Naive thymus-derived CD4-positive, alpha-beta T cell (primary cell): Measurements from ENCODE around the gene COX15. TPM values are rescaled to one million over a fixed set of nuclear protein-coding genes. Genes with fewer than 3 reads are reported as not detected.
"Not testable (repeated sequence)": the region's sequence is repeated elsewhere in the genome, so short reads cannot be mapped to it uniquely, and the experiment has no call there.

Experiments used
- ATAC-seq: fragments of 150-1000 bp; cut with Tn5 transposase; 2 replicates; pipeline ENCODE4 v1.10.0; 2021; ENCODE audit warnings: mild to moderate bottlenecking, moderate library complexity
- CTCF ChIA-PET: fragments of 350-600 bp; sonication (Branson Sonifier 250); formaldehyde crosslinking; loops from one replicate; lab custom pipeline; 2021; ENCODE audit warnings: antibody characterized with exemption; lab: Charles Lee
- POLR2A ChIA-PET: fragments of 350-600 bp; sonication (Branson Sonifier 250); formaldehyde crosslinking; loops from one replicate; lab custom pipeline; 2021; ENCODE audit warnings: antibody characterized with exemption, inconsistent platforms; lab: Charles Lee
- DNase-seq, 9 donors: peaks; one replicate each; pipeline versions ENCODE4 v3.0.0 to v3.0.0-alpha.2; 2020 to 2022; ENCODE audit warnings: mixed read lengths in 1 of 9
- H3K27ac ChIP-seq: one replicate; pipeline ENCODE4 v1.7.0; 2013; ENCODE audit warnings: mild to moderate bottlenecking, low read depth, low read length, moderate library complexity
- H3K27me3 ChIP-seq, 2 donors: one replicate each; pipeline ENCODE4 v1.7.0; 2013; ENCODE audit warnings: low read length in 2 of 2, mild to moderate bottlenecking in 2 of 2, moderate library complexity in 2 of 2; ENCODE audit not compliant: control insufficient read depth in 2 of 2, insufficient read depth in 2 of 2
- H3K36me3 ChIP-seq, 3 experiments: 1 replicate in 2 of 3; 2 replicates in 1 of 3; pipeline ENCODE4 v1.7.0; 2013; ENCODE audit warnings: low read length in 3 of 3, mild to moderate bottlenecking in 3 of 3, moderate library complexity in 1 of 3; ENCODE audit not compliant: insufficient read depth in 3 of 3, control insufficient read depth in 2 of 3
- H3K4me1 ChIP-seq, 2 donors: one replicate each; pipeline ENCODE4 v1.7.0; 2013; ENCODE audit warnings: low read length in 2 of 2, mild to moderate bottlenecking in 2 of 2, moderate library complexity in 1 of 2; ENCODE audit not compliant: control insufficient read depth in 2 of 2, insufficient read depth in 2 of 2
- H3K4me3 ChIP-seq: 2 replicates; pipeline ENCODE4 v1.7.0; 2013; ENCODE audit warnings: mild to moderate bottlenecking, low read length
- H3K9me3 ChIP-seq, 3 experiments: 1 replicate in 2 of 3; 2 replicates in 1 of 3; pipeline ENCODE4 v1.7.0; 2013; ENCODE audit warnings: low read length in 3 of 3; ENCODE audit not compliant: control insufficient read depth in 2 of 3
- H3K27ac Mint-ChIP-seq, 9 donors: one replicate each; pipeline ENCODE4 v1.8.0; 2020 to 2022; ENCODE audit warnings: mixed read lengths in 9 of 9, mild to moderate bottlenecking in 8 of 9, moderate library complexity in 5 of 9, inconsistent platforms in 2 of 9
- H3K27me3 Mint-ChIP-seq, 5 donors: one replicate each; pipeline ENCODE4 v1.8.0; 2021 to 2022; ENCODE audit warnings: mixed read lengths in 5 of 5, mild to moderate bottlenecking in 1 of 5
- H3K36me3 Mint-ChIP-seq, 5 donors: one replicate each; pipeline ENCODE4 v1.8.0; 2020 to 2022; ENCODE audit warnings: mixed read lengths in 5 of 5, mild to moderate bottlenecking in 3 of 5, inconsistent platforms in 1 of 5
- H3K4me1 Mint-ChIP-seq, 7 donors: one replicate each; pipeline ENCODE4 v1.8.0; 2020 to 2022; ENCODE audit warnings: mixed read lengths in 7 of 7, mild to moderate bottlenecking in 3 of 7, inconsistent platforms in 1 of 7
- H3K4me3 Mint-ChIP-seq, 10 donors: one replicate each; pipeline ENCODE4 v1.8.0; 2020 to 2022; ENCODE audit warnings: mild to moderate bottlenecking in 10 of 10, mixed read lengths in 10 of 10, moderate library complexity in 6 of 10, inconsistent platforms in 2 of 10
- H3K9me3 Mint-ChIP-seq, 11 donors: one replicate each; pipeline ENCODE4 v1.8.0; 2020 to 2022; ENCODE audit warnings: mixed read lengths in 11 of 11, mild to moderate bottlenecking in 4 of 11, inconsistent platforms in 1 of 11, moderate library complexity in 1 of 11
- intact Hi-C, 2 donors: fragments of 100-400 bp; cut with micrococcal nuclease; formaldehyde crosslinking; loops; one replicate each; pipeline ENCODE4 v1.15.1; 2023
- polyA plus RNA-seq, 2 donors: library from polyadenylated mRNA; unstranded; fragments of 300-500 nt; fragmentation: Illumina TruSeq; gene quantifications; one replicate each; pipeline ENCODE4 v1.2.3, GENCODE V29; 2021
- total RNA-seq, 6 experiments: library from RNA in 5 of 6; stranded (reverse) in 5 of 6; gene quantifications; 1 replicate in 5 of 6; 2 replicates in 1 of 6; pipeline ENCODE4 v1.2.3 and lab custom pipeline; 2021 to 2026

Gene COX15
- total and polyA plus RNA-seq, 7 experiments from 2014 or later: 17.6 to 43.5 (median 33.2) TPM

- intact Hi-C loops: no loop called here
- Mint-ChIP-seq H3K36me3 (peaks cover 33 to 76% (median 66%) of the 10 kb centered on the region in 5 donors), H3K4me3 (no peak overlapping the region), H3K27me3 (no peaks in the 10 kb centered on the region), H3K9me3 (peaks cover 0 to 31% (median 17%) of the 10 kb centered on the region in 11 donors), H3K27ac (no peak overlapping the region), H3K4me1 (peaks cover 2 to 30% (median 24%) of the 10 kb centered on the region in 7 donors)
- ChIA-PET POLR2A (no interaction called here), CTCF (no interaction called here)
- DNase-seq: no peak
- H3K9me3 ChIP-seq: peaks cover 0 to 10% (median 5%) of the 10 kb centered on the region in 3 experiments
- H3K27me3 ChIP-seq: no peaks in the 10 kb centered on the region
- H3K36me3 ChIP-seq: peaks cover 39 to 82% (median 40%) of the 10 kb centered on the region in 3 experiments
- no peak for ATAC-seq
- H3K4me1 ChIP-seq: no peaks in the 10 kb centered on the region
- H3K4me3 ChIP-seq: no peak overlapping the region
- no peak overlapping the region for H3K27ac ChIP-seq
Measured at GRCh38 chr10:99743841-99744240, 11.9 kb upstream of the COX15 start.

GRCh38 chr10:99742701-99743100, 10.8 kb upstream of the COX15 start:
- Histone ChIP-seq H3K36me3 (peaks cover 31 to 81% (median 35%) of the 10 kb centered on the region in 3 experiments), H3K4me1 (no peaks in the 10 kb centered on the region), H3K4me3 (no peak overlapping the region), H3K9me3 (peaks cover 0 to 10% (median 5%) of the 10 kb centered on the region in 3 experiments), H3K27ac (no peak overlapping the region), H3K27me3 (no peaks in the 10 kb centered on the region)
- ATAC-seq (no peak), DNase-seq (no peak)
- ChIA-PET CTCF (no interaction called here), POLR2A (no interaction called here)
- intact Hi-C loops: no loop called here
- Mint-ChIP-seq H3K4me3 (no peak overlapping the region), H3K9me3 (peaks cover 0 to 31% (median 17%) of the 10 kb centered on the region in 11 donors), H3K4me1 (peaks cover 0 to 32% (median 21%) of the 10 kb centered on the region in 7 donors), H3K36me3 (peaks cover 29 to 76% (median 67%) of the 10 kb centered on the region in 5 donors), H3K27ac (no peak overlapping the region), H3K27me3 (no peaks in the 10 kb centered on the region)

GRCh38 chr10:99742254-99742653, 10.3 kb upstream of the COX15 start:
- ChIA-PET POLR2A (no interaction called here), CTCF (interaction anchor here (0.7 kb wide), 1 partner anchor 131 kb away, joined by 3 read pairs; no protein-coding TSS in a partner anchor)
- peaks cover 0 to 31% (median 17%) of the 10 kb centered on the region in 11 donors for H3K9me3 Mint-ChIP-seq
- ATAC-seq (no peak), DNase-seq (no peak)
- H3K4me1 Mint-ChIP-seq: peaks cover 0 to 36% (median 24%) of the 10 kb centered on the region in 7 donors
- Histone ChIP-seq H3K27me3 (no peaks in the 10 kb centered on the region), H3K27ac (no peak overlapping the region), H3K4me3 (no peak overlapping the region), H3K4me1 (no peaks in the 10 kb centered on the region), H3K9me3 (peaks cover 0 to 10% (median 5%) of the 10 kb centered on the region in 3 experiments), H3K36me3 (peaks cover 27 to 81% (median 31%) of the 10 kb centered on the region in 3 experiments)
- H3K4me3 Mint-ChIP-seq: no peak overlapping the region
- H3K27ac Mint-ChIP-seq: no peak overlapping the region
- intact Hi-C loops: no loop called here
- H3K36me3 Mint-ChIP-seq: peaks cover 33 to 80% (median 71%) of the 10 kb centered on the region in 5 donors
- no peaks in the 10 kb centered on the region for H3K27me3 Mint-ChIP-seq

- Histone ChIP-seq H3K4me3 (no peak overlapping the region), H3K9me3 (peaks cover 0 to 10% (median 5%) of the 10 kb centered on the region in 3 experiments), H3K27ac (no peak overlapping the region), H3K27me3 (no peaks in the 10 kb centered on the region), H3K36me3 (peaks cover 22 to 82% (median 30%) of the 10 kb centered on the region in 3 experiments), H3K4me1 (peaks cover 0 to 2% of the 10 kb centered on the region in 2 donors)
- POLR2A ChIA-PET: interaction anchor here (1.4 kb wide), 1 partner anchor 9 kb away, joined by 7 read pairs; the partner anchor contains the start of genes COX15 and CUTC
- no peaks in the 10 kb centered on the region for H3K27me3 Mint-ChIP-seq
- H3K36me3 Mint-ChIP-seq: peaks cover 35 to 88% (median 74%) of the 10 kb centered on the region in 5 donors
- H3K9me3 Mint-ChIP-seq: peaks cover 0 to 31% (median 17%) of the 10 kb centered on the region in 11 donors
- CTCF ChIA-PET: interaction anchor here (0.7 kb wide), 1 partner anchor 20 kb away, joined by 3 read pairs; no protein-coding TSS in a partner anchor
- peaks cover under 1 to 44% (median 31%) of the 10 kb centered on the region in 7 donors for H3K4me1 Mint-ChIP-seq
- intact Hi-C loops: no loop called here
- no peak overlapping the region for H3K27ac Mint-ChIP-seq
- H3K4me3 Mint-ChIP-seq: peak overlapping the region in 2 of 10 donors; percentile 25 to 40
- DNase-seq (no peak), ATAC-seq (no peak)
Measured at GRCh38 chr10:99740933-99741559, 9.1 kb upstream of the COX15 start.

GRCh38 chr10:99740260-99740659, 8.3 kb upstream of the COX15 start:
- H3K4me1 Mint-ChIP-seq: peaks cover 5 to 52% (median 38%) of the 10 kb centered on the region in 7 donors
- H3K27me3 Mint-ChIP-seq: no peaks in the 10 kb centered on the region
- DNase-seq (peak in 2 of 9 donors; percentile 8 to 16), ATAC-seq (no peak)
- Histone ChIP-seq H3K27me3 (no peaks in the 10 kb centered on the region), H3K9me3 (peaks cover 0 to 10% (median 5%) of the 10 kb centered on the region in 3 experiments), H3K27ac (no peak overlapping the region), H3K4me1 (peaks cover 0 to 5% of the 10 kb centered on the region in 2 donors), H3K36me3 (peaks cover 22 to 76% (median 32%) of the 10 kb centered on the region in 3 experiments), H3K4me3 (no peak overlapping the region)
- H3K9me3 Mint-ChIP-seq: peaks cover 0 to 31% (median 17%) of the 10 kb centered on the region in 11 donors
- H3K36me3 Mint-ChIP-seq: peaks cover 35 to 86% (median 73%) of the 10 kb centered on the region in 5 donors
- peak overlapping the region in 1 of 10 donors; percentile 18 for H3K4me3 Mint-ChIP-seq
- ChIA-PET CTCF (no interaction called here), POLR2A (no interaction called here)
- no peak overlapping the region for H3K27ac Mint-ChIP-seq
- intact Hi-C loops: no loop called here

GRCh38 chr10:99734111-99734510, 2.2 kb upstream of the COX15 start:
- peaks cover 15 to 38% (median 26%) of the 10 kb centered on the region in 5 donors for H3K36me3 Mint-ChIP-seq
- H3K27me3 Mint-ChIP-seq, H3K27ac Mint-ChIP-seq, DNase-seq, H3K9me3 Mint-ChIP-seq, H3K4me3 ChIP-seq, CTCF ChIA-PET, H3K27ac ChIP-seq, H3K9me3 ChIP-seq, H3K27me3 ChIP-seq, ATAC-seq: not testable (repeated sequence)
- Histone ChIP-seq H3K36me3 (peaks cover 0 to 37% (median 4%) of the 10 kb centered on the region in 3 experiments), H3K4me1 (peaks cover 11 to 19% of the 10 kb centered on the region in 2 donors)
- POLR2A ChIA-PET: interaction anchor here (0.6 to 0.7 kb wide), 2 partner anchors 249 to 284 kb away, joined by 3 to 4 read pairs; no protein-coding TSS in a partner anchor
- peak overlapping the region in 6 of 10 donors; percentile 19 to 99 (median 84) for H3K4me3 Mint-ChIP-seq
- intact Hi-C loops: loop anchor here (5.0 to 10.0 kb wide), 5 partner anchors 453 to 1997 kb away; partner anchors contain the start of genes BTRC (in 1 of the 2), ERLIN1 (in 1 of the 2), HIF1AN (in 1 of the 2) and R3HCC1L (in 1 of the 2)
- H3K4me1 Mint-ChIP-seq: peaks cover 25 to 80% (median 57%) of the 10 kb centered on the region in 7 donors
